ENCODE results near the gene AQP3. TPM values are rescaled to one million over a fixed set of nuclear protein-coding genes. Genes with fewer than 3 reads are reported as not detected.

Gene AQP3
- total and polyA plus RNA-seq, 2 of the 13 experiments (the other 11 are each of a cell fraction or from before 2014, with no cell fraction given) = 1.4 to 5.5 TPM

GRCh38 chr9:33473643-33474352 lies 26.4 kb upstream of the AQP3 start, which contains the start of gene NOL6 (continued):
- TF ChIP-seq, protein P1, sequence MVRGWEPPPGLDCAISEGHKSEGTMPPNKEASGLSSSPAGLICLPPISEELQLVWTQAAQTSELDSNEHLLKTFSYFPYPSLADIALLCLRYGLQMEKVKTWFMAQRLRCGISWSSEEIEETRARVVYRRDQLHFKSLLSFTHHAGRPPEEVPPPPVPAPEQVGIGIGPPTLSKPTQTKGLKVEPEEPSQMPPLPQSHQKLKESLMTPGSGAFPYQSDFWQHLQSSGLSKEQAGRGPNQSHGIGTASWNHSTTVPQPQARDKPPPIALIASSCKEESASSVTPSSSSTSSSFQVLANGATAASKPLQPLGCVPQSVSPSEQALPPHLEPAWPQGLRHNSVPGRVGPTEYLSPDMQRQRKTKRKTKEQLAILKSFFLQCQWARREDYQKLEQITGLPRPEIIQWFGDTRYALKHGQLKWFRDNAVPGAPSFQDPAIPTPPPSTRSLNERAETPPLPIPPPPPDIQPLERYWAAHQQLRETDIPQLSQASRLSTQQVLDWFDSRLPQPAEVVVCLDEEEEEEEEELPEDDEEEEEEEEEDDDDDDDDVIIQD (CRISPR knock-in tag; IDR thresholded peaks at IDR 0.05; ENCODE audit: low read depth) = peak; percentile 77
- TF ChIP-seq ZNF768 (CRISPR knock-in tag; IDR thresholded peaks at IDR 0.05) (0 out of 2 replicates have a peak, but pooled peaks have one; percentile 23), CHCHD3 (CRISPR knock-in tag; IDR thresholded peaks at IDR 0.05) (no peak), ZNF224 (CRISPR knock-in tag; IDR thresholded peaks at IDR 0.05) (no peak), DNMT1 (CRISPR knock-in tag; IDR thresholded peaks at IDR 0.05) (no peak), KLF11 (CRISPR knock-in tag; IDR thresholded peaks at IDR 0.05) (0 out of 2 replicates have a peak, but pooled peaks have one; percentile 63), CENPT (CRISPR knock-in tag; IDR thresholded peaks at IDR 0.05; ENCODE audit: low read depth) (no peak), YY1 (IDR thresholded peaks at IDR 0.05; ENCODE audit: insufficient read depth, insufficient replicate concordance, low read depth, low read length) (peak; percentile 29), ZNF570 (CRISPR knock-in tag; IDR thresholded peaks at IDR 0.05; ENCODE audit: borderline replicate concordance) (no peak), TFAP4 (IDR thresholded peaks at IDR 0.05; ENCODE audit: borderline replicate concordance, low read depth) (0 out of 2 replicates have a peak, but pooled peaks have one; percentile 41), ZNF44 (CRISPR knock-in tag; IDR thresholded peaks at IDR 0.05) (no peak), ZNF660 (CRISPR knock-in tag; IDR thresholded peaks at IDR 0.05; ENCODE audit: borderline replicate concordance, low read depth) (no peak), ZNF142 (CRISPR knock-in tag; IDR thresholded peaks at IDR 0.05) (no peak), ZNF263 (CRISPR knock-in tag; IDR thresholded peaks at IDR 0.05) (no peak), ZFP62 (CRISPR knock-in tag; IDR thresholded peaks at IDR 0.05) (no peak), GATAD2A (CRISPR knock-in tag; IDR thresholded peaks at IDR 0.05) (peak; percentile 39; the same call in 1 of the 2 replicates), TMF1 (CRISPR knock-in tag; IDR thresholded peaks at IDR 0.05; ENCODE audit: low read depth) (no peak)
- TF ChIP-seq, protein P2, sequence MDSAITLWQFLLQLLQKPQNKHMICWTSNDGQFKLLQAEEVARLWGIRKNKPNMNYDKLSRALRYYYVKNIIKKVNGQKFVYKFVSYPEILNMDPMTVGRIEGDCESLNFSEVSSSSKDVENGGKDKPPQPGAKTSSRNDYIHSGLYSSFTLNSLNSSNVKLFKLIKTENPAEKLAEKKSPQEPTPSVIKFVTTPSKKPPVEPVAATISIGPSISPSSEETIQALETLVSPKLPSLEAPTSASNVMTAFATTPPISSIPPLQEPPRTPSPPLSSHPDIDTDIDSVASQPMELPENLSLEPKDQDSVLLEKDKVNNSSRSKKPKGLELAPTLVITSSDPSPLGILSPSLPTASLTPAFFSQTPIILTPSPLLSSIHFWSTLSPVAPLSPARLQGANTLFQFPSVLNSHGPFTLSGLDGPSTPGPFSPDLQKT (CRISPR knock-in tag; IDR thresholded peaks at IDR 0.05; ENCODE audit: borderline replicate concordance) = no peak
- TF ChIP-seq, protein P3, sequence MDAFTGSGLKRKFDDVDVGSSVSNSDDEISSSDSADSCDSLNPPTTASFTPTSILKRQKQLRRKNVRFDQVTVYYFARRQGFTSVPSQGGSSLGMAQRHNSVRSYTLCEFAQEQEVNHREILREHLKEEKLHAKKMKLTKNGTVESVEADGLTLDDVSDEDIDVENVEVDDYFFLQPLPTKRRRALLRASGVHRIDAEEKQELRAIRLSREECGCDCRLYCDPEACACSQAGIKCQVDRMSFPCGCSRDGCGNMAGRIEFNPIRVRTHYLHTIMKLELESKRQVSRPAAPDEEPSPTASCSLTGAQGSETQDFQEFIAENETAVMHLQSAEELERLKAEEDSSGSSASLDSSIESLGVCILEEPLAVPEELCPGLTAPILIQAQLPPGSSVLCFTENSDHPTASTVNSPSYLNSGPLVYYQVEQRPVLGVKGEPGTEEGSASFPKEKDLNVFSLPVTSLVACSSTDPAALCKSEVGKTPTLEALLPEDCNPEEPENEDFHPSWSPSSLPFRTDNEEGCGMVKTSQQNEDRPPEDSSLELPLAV (CRISPR knock-in tag; conservative IDR thresholded peaks at IDR 0.05; ENCODE audit: low read depth) = no peak

Measured in HepG2 (cell line).